ENCODE data around the gene NPPB. TPM values are rescaled to one million over a fixed set of nuclear protein-coding genes. Genes with fewer than 3 reads are reported as not detected.

NPPB gene
- total and polyA plus RNA-seq, 9 of the 15 experiments (the other 6 are each of a cell fraction or from before 2014, with no cell fraction given), result not detected

GRCh38 chr1:11813021-11813420 lies 45.7 kb downstream of the NPPB start (continued):
- TF ChIP-seq, protein P1, sequence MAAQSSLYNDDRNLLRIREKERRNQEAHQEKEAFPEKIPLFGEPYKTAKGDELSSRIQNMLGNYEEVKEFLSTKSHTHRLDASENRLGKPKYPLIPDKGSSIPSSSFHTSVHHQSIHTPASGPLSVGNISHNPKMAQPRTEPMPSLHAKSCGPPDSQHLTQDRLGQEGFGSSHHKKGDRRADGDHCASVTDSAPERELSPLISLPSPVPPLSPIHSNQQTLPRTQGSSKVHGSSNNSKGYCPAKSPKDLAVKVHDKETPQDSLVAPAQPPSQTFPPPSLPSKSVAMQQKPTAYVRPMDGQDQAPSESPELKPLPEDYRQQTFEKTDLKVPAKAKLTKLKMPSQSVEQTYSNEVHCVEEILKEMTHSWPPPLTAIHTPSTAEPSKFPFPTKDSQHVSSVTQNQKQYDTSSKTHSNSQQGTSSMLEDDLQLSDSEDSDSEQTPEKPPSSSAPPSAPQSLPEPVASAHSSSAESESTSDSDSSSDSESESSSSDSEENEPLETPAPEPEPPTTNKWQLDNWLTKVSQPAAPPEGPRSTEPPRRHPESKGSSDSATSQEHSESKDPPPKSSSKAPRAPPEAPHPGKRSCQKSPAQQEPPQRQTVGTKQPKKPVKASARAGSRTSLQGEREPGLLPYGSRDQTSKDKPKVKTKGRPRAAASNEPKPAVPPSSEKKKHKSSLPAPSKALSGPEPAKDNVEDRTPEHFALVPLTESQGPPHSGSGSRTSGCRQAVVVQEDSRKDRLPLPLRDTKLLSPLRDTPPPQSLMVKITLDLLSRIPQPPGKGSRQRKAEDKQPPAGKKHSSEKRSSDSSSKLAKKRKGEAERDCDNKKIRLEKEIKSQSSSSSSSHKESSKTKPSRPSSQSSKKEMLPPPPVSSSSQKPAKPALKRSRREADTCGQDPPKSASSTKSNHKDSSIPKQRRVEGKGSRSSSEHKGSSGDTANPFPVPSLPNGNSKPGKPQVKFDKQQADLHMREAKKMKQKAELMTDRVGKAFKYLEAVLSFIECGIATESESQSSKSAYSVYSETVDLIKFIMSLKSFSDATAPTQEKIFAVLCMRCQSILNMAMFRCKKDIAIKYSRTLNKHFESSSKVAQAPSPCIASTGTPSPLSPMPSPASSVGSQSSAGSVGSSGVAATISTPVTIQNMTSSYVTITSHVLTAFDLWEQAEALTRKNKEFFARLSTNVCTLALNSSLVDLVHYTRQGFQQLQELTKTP (IDR thresholded peaks at IDR 0.05; ENCODE audit: low read depth in 1 of 2, partially characterized antibody in 2 of 2), result no peak
- TF ChIP-seq, protein P2, sequence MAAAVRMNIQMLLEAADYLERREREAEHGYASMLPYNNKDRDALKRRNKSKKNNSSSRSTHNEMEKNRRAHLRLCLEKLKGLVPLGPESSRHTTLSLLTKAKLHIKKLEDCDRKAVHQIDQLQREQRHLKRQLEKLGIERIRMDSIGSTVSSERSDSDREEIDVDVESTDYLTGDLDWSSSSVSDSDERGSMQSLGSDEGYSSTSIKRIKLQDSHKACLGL (CRISPR knock-in tag; IDR thresholded peaks at IDR 0.05; ENCODE audit: borderline replicate concordance, poor library complexity, severe bottlenecking), result no peak
- TF ChIP-seq MTA3 (IDR thresholded peaks at IDR 0.05; ENCODE audit: borderline replicate concordance), result no peak
- TF ChIP-seq, protein P3, sequence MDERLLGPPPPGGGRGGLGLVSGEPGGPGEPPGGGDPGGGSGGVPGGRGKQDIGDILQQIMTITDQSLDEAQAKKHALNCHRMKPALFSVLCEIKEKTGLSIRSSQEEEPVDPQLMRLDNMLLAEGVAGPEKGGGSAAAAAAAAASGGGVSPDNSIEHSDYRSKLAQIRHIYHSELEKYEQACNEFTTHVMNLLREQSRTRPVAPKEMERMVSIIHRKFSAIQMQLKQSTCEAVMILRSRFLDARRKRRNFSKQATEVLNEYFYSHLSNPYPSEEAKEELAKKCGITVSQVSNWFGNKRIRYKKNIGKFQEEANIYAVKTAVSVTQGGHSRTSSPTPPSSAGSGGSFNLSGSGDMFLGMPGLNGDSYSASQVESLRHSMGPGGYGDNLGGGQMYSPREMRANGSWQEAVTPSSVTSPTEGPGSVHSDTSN (CRISPR knock-in tag; IDR thresholded peaks at IDR 0.05; ENCODE audit: low read depth), result no peak
- TF ChIP-seq, protein P3 (tag; conservative IDR thresholded peaks at IDR 0.05; ENCODE audit: low read depth), result no peak
- no peak for TF ChIP-seq TCF3 (CRISPR knock-in tag; IDR thresholded peaks at IDR 0.05)
- TF ChIP-seq SRF (CRISPR knock-in tag; IDR thresholded peaks at IDR 0.05), result no peak
- TF ChIP-seq ZNF253 (CRISPR knock-in tag; conservative IDR thresholded peaks at IDR 0.05), result no peak

Small RNA genes within 50 kb of the gene (small RNA-seq; reads per million reads assigned to genes)
- gene RF02156 (not detected), gene RF02157 (not detected), gene RF02158 (not detected)

Other genes with a start within 250 kb of the NPPB start
Only the 7 nearest of the 15 such genes appear.
- gene C1orf167, start 96.8 kb downstream of the NPPB start, total RNA-seq (2014; rRNA removed), result 0.37 and 0.73 TPM in 2 replicates
- gene C1orf167, start 96.8 kb downstream of the NPPB start, total RNA-seq (2014; rRNA removed; fragmentation: Illumina TruSeq; extraction: Trizol), result 0.10 and 0.29 TPM in 2 replicates
- 0.22 and 0.53 TPM in 2 replicates for gene C1orf167, start 96.8 kb downstream of the NPPB start, total RNA-seq (2015; rRNA removed; fragmentation: Illumina TruSeq; extraction: Trizol)
- 0.82 and 1.2 TPM in 2 replicates for gene C1orf167, start 96.8 kb downstream of the NPPB start, total RNA-seq (2021)
- 0.29 and 0.73 TPM in 2 replicates for gene C1orf167, start 96.8 kb downstream of the NPPB start, polyA plus RNA-seq (2011; rRNA removed)
- gene C1orf167, start 96.8 kb downstream of the NPPB start, polyA plus RNA-seq (2014; fragmentation: Illumina TruSeq; extraction: Trizol), result 0.29 and 0.31 TPM in 2 replicates
- gene C1orf167, start 96.8 kb downstream of the NPPB start, polyA plus RNA-seq (2014; fragmentation: Nextera tagmentation; extraction: Ambion mirVana), result not detected
- 0.86 and 0.94 TPM in 2 replicates for gene C1orf167, start 96.8 kb downstream of the NPPB start, polyA plus RNA-seq (2014; rRNA removed)
- 77.9 and 94.5 TPM in 2 replicates for gene MTHFR, start 53.0 kb downstream of the NPPB start, total RNA-seq (2014; rRNA removed)
- 45.3 and 45.6 TPM in 2 replicates for gene MTHFR, start 53.0 kb downstream of the NPPB start, total RNA-seq (2014; rRNA removed; fragmentation: Illumina TruSeq; extraction: Trizol)
- 65.4 and 66.1 TPM in 2 replicates for gene MTHFR, start 53.0 kb downstream of the NPPB start, total RNA-seq (2015; rRNA removed; fragmentation: Illumina TruSeq; extraction: Trizol)
- gene MTHFR, start 53.0 kb downstream of the NPPB start, total RNA-seq (2021), result 94.1 and 104 TPM in 2 replicates
- 47.6 and 56.6 TPM in 2 replicates for gene MTHFR, start 53.0 kb downstream of the NPPB start, polyA plus RNA-seq (2011; rRNA removed)
- 62.6 and 78.7 TPM in 2 replicates for gene MTHFR, start 53.0 kb downstream of the NPPB start, polyA plus RNA-seq (2014; fragmentation: Illumina TruSeq; extraction: Trizol)
- gene MTHFR, start 53.0 kb downstream of the NPPB start, polyA plus RNA-seq (2014; fragmentation: Nextera tagmentation; extraction: Ambion mirVana), result 1 to 10 TPM; 5.0 to 5.4 TPM
- 57.3 and 72.7 TPM in 2 replicates for gene MTHFR, start 53.0 kb downstream of the NPPB start, polyA plus RNA-seq (2014; rRNA removed)
- gene CLCN6, start 52.8 kb downstream of the NPPB start, total RNA-seq (2014; rRNA removed), result 10.0 and 10.6 TPM in 2 replicates
- gene CLCN6, start 52.8 kb downstream of the NPPB start, total RNA-seq (2014; rRNA removed; fragmentation: Illumina TruSeq; extraction: Trizol), result 11.4 TPM in 2 replicates
- 13.6 and 13.9 TPM in 2 replicates for gene CLCN6, start 52.8 kb downstream of the NPPB start, total RNA-seq (2015; rRNA removed; fragmentation: Illumina TruSeq; extraction: Trizol)
- gene CLCN6, start 52.8 kb downstream of the NPPB start, total RNA-seq (2021), result 21.8 and 22.5 TPM in 2 replicates
- gene CLCN6, start 52.8 kb downstream of the NPPB start, polyA plus RNA-seq (2011; rRNA removed), result 13.6 and 22.6 TPM in 2 replicates
- 18.3 and 20.9 TPM in 2 replicates for gene CLCN6, start 52.8 kb downstream of the NPPB start, polyA plus RNA-seq (2014; fragmentation: Illumina TruSeq; extraction: Trizol)
- gene CLCN6, start 52.8 kb downstream of the NPPB start, polyA plus RNA-seq (2014; fragmentation: Nextera tagmentation; extraction: Ambion mirVana), result 1 to 10 TPM; 2.0 to 3.1 TPM
- gene CLCN6, start 52.8 kb downstream of the NPPB start, polyA plus RNA-seq (2014; rRNA removed), result 21.5 and 23.1 TPM in 2 replicates
- not detected in 2 replicates for gene NPPA, start 11.2 kb downstream of the NPPB start, total RNA-seq (2014; rRNA removed)
- gene NPPA, start 11.2 kb downstream of the NPPB start, total RNA-seq (2014; rRNA removed; fragmentation: Illumina TruSeq; extraction: Trizol), result not detected in 2 replicates
- not detected in 2 replicates for gene NPPA, start 11.2 kb downstream of the NPPB start, total RNA-seq (2015; rRNA removed; fragmentation: Illumina TruSeq; extraction: Trizol)
- gene NPPA, start 11.2 kb downstream of the NPPB start, total RNA-seq (2021), result not detected in 2 replicates
- not detected in 2 replicates for gene NPPA, start 11.2 kb downstream of the NPPB start, polyA plus RNA-seq (2011; rRNA removed)
- gene NPPA, start 11.2 kb downstream of the NPPB start, polyA plus RNA-seq (2014; fragmentation: Illumina TruSeq; extraction: Trizol), result not detected in 2 replicates
- gene NPPA, start 11.2 kb downstream of the NPPB start, polyA plus RNA-seq (2014; fragmentation: Nextera tagmentation; extraction: Ambion mirVana), result not detected
- gene NPPA, start 11.2 kb downstream of the NPPB start, polyA plus RNA-seq (2014; rRNA removed), result not detected in 2 replicates
- 55.0 and 62.5 TPM in 2 replicates for gene KIAA2013, start 67.5 kb upstream of the NPPB start, total RNA-seq (2014; rRNA removed)
- gene KIAA2013, start 67.5 kb upstream of the NPPB start, total RNA-seq (2014; rRNA removed; fragmentation: Illumina TruSeq; extraction: Trizol), result 10.8 and 12.9 TPM in 2 replicates
- 36.8 TPM in 2 replicates for gene KIAA2013, start 67.5 kb upstream of the NPPB start, total RNA-seq (2015; rRNA removed; fragmentation: Illumina TruSeq; extraction: Trizol)
- gene KIAA2013, start 67.5 kb upstream of the NPPB start, total RNA-seq (2021), result 57.1 and 57.6 TPM in 2 replicates
- 38.8 and 61.3 TPM in 2 replicates for gene KIAA2013, start 67.5 kb upstream of the NPPB start, polyA plus RNA-seq (2011; rRNA removed)
- gene KIAA2013, start 67.5 kb upstream of the NPPB start, polyA plus RNA-seq (2014; fragmentation: Illumina TruSeq; extraction: Trizol), result 21.8 and 34.4 TPM in 2 replicates
- 1 to 10 TPM; 2.2 to 3.0 TPM for gene KIAA2013, start 67.5 kb upstream of the NPPB start, polyA plus RNA-seq (2014; fragmentation: Nextera tagmentation; extraction: Ambion mirVana)
- gene KIAA2013, start 67.5 kb upstream of the NPPB start, polyA plus RNA-seq (2014; rRNA removed), result 50.7 and 56.7 TPM in 2 replicates
- gene PLOD1, start 75.8 kb upstream of the NPPB start, total RNA-seq (2014; rRNA removed), result 58.5 and 81.4 TPM in 2 replicates
- gene PLOD1, start 75.8 kb upstream of the NPPB start, total RNA-seq (2014; rRNA removed; fragmentation: Illumina TruSeq; extraction: Trizol), result 30.7 and 41.6 TPM in 2 replicates
- gene PLOD1, start 75.8 kb upstream of the NPPB start, total RNA-seq (2015; rRNA removed; fragmentation: Illumina TruSeq; extraction: Trizol), result 49.6 and 51.6 TPM in 2 replicates
- 90.8 and 92.9 TPM in 2 replicates for gene PLOD1, start 75.8 kb upstream of the NPPB start, total RNA-seq (2021)
- 80.2 and 156 TPM in 2 replicates for gene PLOD1, start 75.8 kb upstream of the NPPB start, polyA plus RNA-seq (2011; rRNA removed)
- 76.9 and 83.7 TPM in 2 replicates for gene PLOD1, start 75.8 kb upstream of the NPPB start, polyA plus RNA-seq (2014; fragmentation: Illumina TruSeq; extraction: Trizol)
- gene PLOD1, start 75.8 kb upstream of the NPPB start, polyA plus RNA-seq (2014; fragmentation: Nextera tagmentation; extraction: Ambion mirVana), result 10 to 100 TPM; 16.6 to 27.1 TPM
- 52.7 and 70.2 TPM in 2 replicates for gene PLOD1, start 75.8 kb upstream of the NPPB start, polyA plus RNA-seq (2014; rRNA removed)
- gene MFN2, start 121.5 kb upstream of the NPPB start, total RNA-seq (2014; rRNA removed), result 95.4 and 108 TPM in 2 replicates
- 87.1 and 109 TPM in 2 replicates for gene MFN2, start 121.5 kb upstream of the NPPB start, total RNA-seq (2014; rRNA removed; fragmentation: Illumina TruSeq; extraction: Trizol)
- gene MFN2, start 121.5 kb upstream of the NPPB start, total RNA-seq (2015; rRNA removed; fragmentation: Illumina TruSeq; extraction: Trizol), result 79.6 and 82.9 TPM in 2 replicates
- 147 and 158 TPM in 2 replicates for gene MFN2, start 121.5 kb upstream of the NPPB start, total RNA-seq (2021)
- gene MFN2, start 121.5 kb upstream of the NPPB start, polyA plus RNA-seq (2011; rRNA removed), result 83.4 and 112 TPM in 2 replicates
- 139 and 165 TPM in 2 replicates for gene MFN2, start 121.5 kb upstream of the NPPB start, polyA plus RNA-seq (2014; fragmentation: Illumina TruSeq; extraction: Trizol)
- 10 to 100 TPM; 10.5 to 14.0 TPM for gene MFN2, start 121.5 kb upstream of the NPPB start, polyA plus RNA-seq (2014; fragmentation: Nextera tagmentation; extraction: Ambion mirVana)
- 94.6 and 99.9 TPM in 2 replicates for gene MFN2, start 121.5 kb upstream of the NPPB start, polyA plus RNA-seq (2014; rRNA removed)

Data from K562 (cell line).